ENCODE measurements around the gene TIMP3. TPM values are rescaled to one million over a fixed set of nuclear protein-coding genes. Genes with fewer than 3 reads are reported as not detected.

TIMP3 gene
- total and polyA plus RNA-seq, 2 experiments from 2014 or later = 91.6 to 96.1 TPM

- no peak for DNase-seq (ENCODE audit: low spot score)
- Histone ChIP-seq H2AFZ (no peak overlapping the region), H3K9me2 (replicated peaks; ENCODE audit: insufficient read depth) (no peaks in the 10 kb centered on the region), H3K36me3 (replicated peaks; ENCODE audit: insufficient read depth, low read depth) (no peaks in the 10 kb centered on the region), H4K20me1 (ENCODE audit: insufficient read depth, poor library complexity, severe bottlenecking) (peaks cover 29% of the 10 kb centered on the region), H3K4me1 (ENCODE audit: insufficient read depth) (peaks cover 38% of the 10 kb centered on the region), H3K9me3 (ENCODE audit: low read depth) (no peaks in the 10 kb centered on the region), H3K4me3 (peak overlapping the region; percentile 96), H3K79me2 (peaks cover 64% of the 10 kb centered on the region), H3K4me2 (peak overlapping the region; percentile 87), H3K27me3 (no peaks in the 10 kb centered on the region), H3K27ac (peak overlapping the region; percentile 64)
- WGBS (ENCODE audit: low lambda C conversion rate, missing lambda C conversion rate) = 66% methylated on average over 13 of the region's 13 CpGs
- TF ChIP-seq EZH2 (IDR thresholded peaks at IDR 0.05; ENCODE audit: borderline replicate concordance) (no peak), CTCF (IDR thresholded peaks at IDR 0.05; ENCODE audit: poor library complexity) (no peak), EZH2phosphoT487 (IDR thresholded peaks at IDR 0.05; ENCODE audit: low read depth, severe bottlenecking, unreplicated experiment) (no peak)
These were observed 2.4 kb downstream of the TIMP3 start for GRCh38 chr22:32803738-32804435.

DNA sequence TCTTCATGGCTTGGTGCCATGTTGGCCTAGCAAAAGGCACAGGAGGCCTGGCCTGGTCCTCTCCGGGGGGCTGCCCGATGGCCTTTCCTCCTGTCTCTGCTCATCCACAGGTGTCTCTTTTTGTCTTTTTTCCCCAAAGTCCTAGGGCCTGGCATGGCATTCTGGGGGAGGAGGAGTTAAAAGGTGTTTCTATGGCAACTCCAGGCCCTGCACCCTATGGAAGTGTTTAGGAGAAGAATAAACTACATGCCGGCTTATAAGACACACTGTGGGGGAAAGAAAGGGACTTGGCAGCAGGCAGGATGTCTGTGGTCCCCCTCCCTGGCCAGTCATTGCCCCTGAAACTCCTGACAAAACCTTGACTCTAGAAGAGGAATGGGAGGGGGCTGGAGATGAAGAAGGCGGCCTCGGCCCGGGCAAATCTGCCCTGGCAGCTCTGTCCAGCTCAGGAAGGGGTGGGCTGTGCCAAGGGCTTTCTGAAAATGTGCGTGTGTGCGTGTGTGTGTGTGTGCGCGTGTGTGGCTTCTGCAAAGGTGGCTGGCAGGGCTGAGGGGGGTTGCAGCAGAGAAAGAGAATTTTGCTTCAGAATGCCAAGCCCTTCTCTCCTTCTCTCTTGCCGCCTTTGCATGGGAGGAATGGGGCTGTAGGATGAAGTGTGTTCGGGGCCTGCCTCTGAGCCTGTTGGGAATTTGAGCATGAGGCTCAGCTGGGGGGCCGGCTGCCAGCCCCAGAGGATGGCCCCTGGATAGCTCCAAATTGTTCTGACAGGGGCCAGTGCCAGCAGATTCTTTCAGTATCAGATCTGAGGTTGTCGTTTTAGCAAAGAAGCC lies 3.2 kb downstream of the TIMP3 start:
- Histone ChIP-seq H3K27ac (peak overlapping the region; percentile 19), H2AFZ (no peak overlapping the region), H3K36me3 (replicated peaks; ENCODE audit: insufficient read depth, low read depth) (no peaks in the 10 kb centered on the region), H3K4me2 (peak overlapping the region; percentile 87), H3K9me2 (replicated peaks; ENCODE audit: insufficient read depth) (no peaks in the 10 kb centered on the region), H3K27me3 (no peaks in the 10 kb centered on the region), H3K79me2 (peaks cover 73% of the 10 kb centered on the region), H3K4me3 (no peak overlapping the region), H4K20me1 (ENCODE audit: insufficient read depth, poor library complexity, severe bottlenecking) (peaks cover 31% of the 10 kb centered on the region), H3K9me3 (ENCODE audit: low read depth) (no peaks in the 10 kb centered on the region), H3K4me1 (ENCODE audit: insufficient read depth) (peaks cover 47% of the 10 kb centered on the region)
- TF ChIP-seq EZH2phosphoT487 (IDR thresholded peaks at IDR 0.05; ENCODE audit: low read depth, severe bottlenecking, unreplicated experiment) = no peak
- WGBS (ENCODE audit: low lambda C conversion rate, missing lambda C conversion rate) = 69% methylated on average over 13 of the region's 14 CpGs
- no peak for DNase-seq (ENCODE audit: low spot score)

GRCh38 chr22:32805361-32805881 lies 3.9 kb downstream of the TIMP3 start:
- no peaks in the 10 kb centered on the region for H3K27me3 ChIP-seq
- WGBS (ENCODE audit: low lambda C conversion rate, missing lambda C conversion rate) = 92% methylated on average over 4 of the region's 4 CpGs
- TF ChIP-seq EZH2phosphoT487 (IDR thresholded peaks at IDR 0.05; ENCODE audit: low read depth, severe bottlenecking, unreplicated experiment) = no peak
- no peak for TF ChIP-seq EZH2 (IDR thresholded peaks at IDR 0.05; ENCODE audit: borderline replicate concordance)
- TF ChIP-seq CTCF (IDR thresholded peaks at IDR 0.05; ENCODE audit: poor library complexity) = no peak
- peaks cover 77% of the 10 kb centered on the region for H3K79me2 ChIP-seq
- no peak overlapping the region for H3K4me3 ChIP-seq
- H3K36me3 ChIP-seq (replicated peaks; ENCODE audit: insufficient read depth, low read depth) = no peaks in the 10 kb centered on the region
- H3K27ac ChIP-seq = no peak overlapping the region
- no peaks in the 10 kb centered on the region for H3K9me3 ChIP-seq (ENCODE audit: low read depth)
- no peaks in the 10 kb centered on the region for H3K9me2 ChIP-seq (replicated peaks; ENCODE audit: insufficient read depth)
- no peak for DNase-seq (ENCODE audit: low spot score)
- no peak overlapping the region for H2AFZ ChIP-seq
- H3K4me2 ChIP-seq = peak overlapping the region; percentile 87
- H4K20me1 ChIP-seq (ENCODE audit: insufficient read depth, poor library complexity, severe bottlenecking) = peaks cover 37% of the 10 kb centered on the region
- peaks cover 54% of the 10 kb centered on the region for H3K4me1 ChIP-seq (ENCODE audit: insufficient read depth)

GRCh38 chr22:32806296-32806695 lies 4.8 kb downstream of the TIMP3 start:
- Histone ChIP-seq H3K9me3 (ENCODE audit: low read depth) (no peaks in the 10 kb centered on the region), H2AFZ (no peak overlapping the region), H3K79me2 (peaks cover 85% of the 10 kb centered on the region), H3K4me3 (no peak overlapping the region), H3K4me2 (no peak overlapping the region), H3K36me3 (replicated peaks; ENCODE audit: insufficient read depth, low read depth) (no peaks in the 10 kb centered on the region), H3K27ac (no peak overlapping the region), H3K27me3 (no peaks in the 10 kb centered on the region), H3K4me1 (ENCODE audit: insufficient read depth) (peaks cover 58% of the 10 kb centered on the region), H4K20me1 (ENCODE audit: insufficient read depth, poor library complexity, severe bottlenecking) (peaks cover 39% of the 10 kb centered on the region), H3K9me2 (replicated peaks; ENCODE audit: insufficient read depth) (no peaks in the 10 kb centered on the region)
- 83% methylated on average over 2 of the region's 2 CpGs for WGBS (ENCODE audit: low lambda C conversion rate, missing lambda C conversion rate)
- DNase-seq (ENCODE audit: low spot score) = no peak
- no peak for TF ChIP-seq CTCF (IDR thresholded peaks at IDR 0.05; ENCODE audit: poor library complexity)
- TF ChIP-seq EZH2 (IDR thresholded peaks at IDR 0.05; ENCODE audit: borderline replicate concordance) = no peak
- no peak for TF ChIP-seq EZH2phosphoT487 (IDR thresholded peaks at IDR 0.05; ENCODE audit: low read depth, severe bottlenecking, unreplicated experiment)
